Ammon's horn (tissue), 1 donor: ENCODE measurements around the gene IL36G.

Experiments
- DNase-seq: peaks from one replicate; pipeline ENCODE4 v3.0.0-alpha.2; 2016; ENCODE audit warnings: low spot score

Gene IL36G

GRCh38 chr2:112972423-112973086 is 5.3 kb upstream of the IL36G start:
- DNase-seq, result no peak

- no peak for DNase-seq
Measured at GRCh38 chr2:112973156-112973555, 4.7 kb upstream of the IL36G start.

GRCh38 chr2:112979731-112980130 is 1.9 kb downstream of the IL36G start:
- no peak for DNase-seq

GRCh38 chr2:112980537-112980936 is 2.7 kb downstream of the IL36G start:
- DNase-seq, result no peak

- DNase-seq, result no peak
Measured at GRCh38 chr2:112985090-112985489, 7.3 kb downstream of the IL36G start.

- DNase-seq, result no peak
Measured at GRCh38 chr2:112989611-112990010, 11.8 kb downstream of the IL36G start.

GRCh38 chr2:112993831-112994230 is 16.0 kb downstream of the IL36G start:
- DNase-seq, result no peak

GRCh38 chr2:112994648-112995047 is 16.8 kb downstream of the IL36G start:
- DNase-seq, result no peak

GRCh38 chr2:112995346-112995920 is 17.6 kb downstream of the IL36G start:
- no peak for DNase-seq

- no peak for DNase-seq
Measured at GRCh38 chr2:112996635-112997034, 18.8 kb downstream of the IL36G start.

- no peak for DNase-seq
Measured at GRCh38 chr2:112997151-112997550, 19.3 kb downstream of the IL36G start.

GRCh38 chr2:113000436-113000835 is 22.6 kb downstream of the IL36G start:
- DNase-seq, result no peak

- DNase-seq, result no peak
Measured at GRCh38 chr2:113002677-113003076, 24.9 kb downstream of the IL36G start.

- DNase-seq, result no peak
Measured at GRCh38 chr2:113005030-113005509, 27.3 kb downstream of the IL36G start, which contains the start of gene IL36A. Gene IL36A (plus strand): TSS chr2:113005459. CDS start chr2:113005872, 413 bp downstream.

GRCh38 chr2:113007250-113007649 is 29.4 kb downstream of the IL36G start:
- DNase-seq, result no peak

GRCh38 chr2:113009622-113010021 is 31.8 kb downstream of the IL36G start:
- DNase-seq, result no peak

- DNase-seq, result no peak
Measured at GRCh38 chr2:113010088-113010487, 32.3 kb downstream of the IL36G start.

- no peak for DNase-seq
Measured at GRCh38 chr2:113011108-113011507, 33.3 kb downstream of the IL36G start.

- no peak for DNase-seq
Measured at GRCh38 chr2:113012436-113013335, 34.9 kb downstream of the IL36G start.

- no peak for DNase-seq
Measured at GRCh38 chr2:113013336-113013661, 35.5 kb downstream of the IL36G start.

- no peak for DNase-seq
Measured at GRCh38 chr2:113014067-113014466, 36.3 kb downstream of the IL36G start.

GRCh38 chr2:113015042-113015441 is 37.2 kb downstream of the IL36G start:
- DNase-seq, result no peak

GRCh38 chr2:113015655-113016054 is 37.8 kb downstream of the IL36G start:
- DNase-seq, result no peak
